ENCODE data around the gene COX19. TPM values are rescaled to one million over a fixed set of nuclear protein-coding genes. Genes with fewer than 3 reads are reported as not detected.
"Not testable (repeated sequence)": the region's sequence is repeated elsewhere in the genome, so short reads cannot be mapped to it uniquely, and the experiment has no call there.

COX19 gene
- total RNA-seq, 4 donors from 2014 or later, result 4.7 to 6.5 (median 5.2) TPM

- no peak for ATAC-seq
- no peaks in the 10 kb centered on the region for H3K4me1 ChIP-seq
- H3K9me3 ChIP-seq, result no peaks in the 10 kb centered on the region
- in situ Hi-C loops (cut with MboI; ENCODE audit: low sequenced_read_pairs in 4 of 4) (no loop called here), intact Hi-C loops (cut with DNase I; ENCODE audit: low total_unique reads) (no loop called here)
- no peak overlapping the region for H3K27ac ChIP-seq
- TF ChIP-seq POLR2A (IDR thresholded peaks at IDR 0.05) (no peak), CTCF (IDR thresholded peaks at IDR 0.05 in 4 of 5, conservative IDR thresholded peaks at IDR 0.05 in 1 of 5) (no peak)
- H3K4me3 ChIP-seq, result no peak overlapping the region
- peaks cover 0 to 11% (median 0%) of the 10 kb centered on the region in 3 donors for H3K27me3 ChIP-seq
- H3K36me3 ChIP-seq, result no peaks in the 10 kb centered on the region
- peak in 1 of 2 donors; percentile 18 for DNase-seq
These were observed 49.7 kb downstream of the COX19 start for GRCh38 chr7:925601-926000.

- DNase-seq, result peak in 1 of 2 donors; percentile 12
- in situ Hi-C loops (cut with MboI; ENCODE audit: low sequenced_read_pairs in 4 of 4), result no loop called here
- intact Hi-C loops (cut with DNase I; ENCODE audit: low total_unique reads), result no loop called here
- H3K4me1 ChIP-seq, result no peaks in the 10 kb centered on the region
- no peaks in the 10 kb centered on the region for H3K36me3 ChIP-seq
- no peak for TF ChIP-seq POLR2A (IDR thresholded peaks at IDR 0.05)
- TF ChIP-seq CTCF (IDR thresholded peaks at IDR 0.05 in 4 of 5, conservative IDR thresholded peaks at IDR 0.05 in 1 of 5), result no peak
- no peaks in the 10 kb centered on the region for H3K9me3 ChIP-seq
- no peak overlapping the region for H3K27ac ChIP-seq
- no peak for ATAC-seq
- H3K27me3 ChIP-seq, result peaks cover 0 to 11% (median 0%) of the 10 kb centered on the region in 3 donors
- H3K4me3 ChIP-seq, result no peak overlapping the region
These were observed 50.7 kb downstream of the COX19 start for GRCh38 chr7:924541-925231.

- H3K27me3 ChIP-seq, result peaks cover 0 to 11% (median 0%) of the 10 kb centered on the region in 3 donors
- DNase-seq, result peak in 1 of 2 donors; percentile 2
- H3K9me3 ChIP-seq; H3K4me3 ChIP-seq; ATAC-seq; intact Hi-C loops (cut with DNase I; ENCODE audit: low total_unique reads); H3K4me1 ChIP-seq; H3K36me3 ChIP-seq; H3K27ac ChIP-seq; in situ Hi-C loops (cut with MboI; ENCODE audit: low sequenced_read_pairs in 4 of 4): not testable (repeated sequence)
These were observed 51.3 kb downstream of the COX19 start for GRCh38 chr7:924042-924441.

GRCh38 chr7:923108-924041, 52.0 kb downstream of the COX19 start:
- Histone ChIP-seq H3K27me3 (peaks cover 0 to 11% (median 0%) of the 10 kb centered on the region in 3 donors), H3K27ac (no peak overlapping the region), H3K4me3 (no peak overlapping the region), H3K36me3 (no peaks in the 10 kb centered on the region), H3K4me1 (no peaks in the 10 kb centered on the region), H3K9me3 (no peaks in the 10 kb centered on the region)
- ATAC-seq (peak in 1 of 2 donors; percentile 44), DNase-seq (peak; percentile 46 to 56)
- intact Hi-C loops (cut with DNase I; ENCODE audit: low total_unique reads) (no loop called here), in situ Hi-C loops (cut with MboI; ENCODE audit: low sequenced_read_pairs in 4 of 4) (no loop called here)
- no peak for TF ChIP-seq POLR2A (IDR thresholded peaks at IDR 0.05)
- no peak for TF ChIP-seq CTCF (IDR thresholded peaks at IDR 0.05 in 4 of 5, conservative IDR thresholded peaks at IDR 0.05 in 1 of 5)

Data from gastrocnemius medialis (tissue), 4 donors.